ENCODE measurements around the gene GLI3. TPM values are rescaled to one million over a fixed set of nuclear protein-coding genes. Genes with fewer than 3 reads are reported as not detected.

GLI3 gene
- total RNA-seq, 1 experiment from 2014 or later = 45.0 TPM

- no peak overlapping the region for H2BK5ac ChIP-seq (ENCODE audit: insufficient read length, low read length)
- H3K9me3 ChIP-seq (ENCODE audit: control insufficient read depth, low read depth, low read length) = no peaks in the 10 kb centered on the region
- H3K27ac ChIP-seq (ENCODE audit: insufficient read length, low read depth, low read length) = no peak overlapping the region
- no peak overlapping the region for H4K91ac ChIP-seq (ENCODE audit: insufficient read length, low read depth, low read length)
- H3K14ac ChIP-seq (ENCODE audit: insufficient read depth, low read length) = no peak overlapping the region
- Mint-ChIP-seq H3K4me1 (peaks cover 8 to 10% of the 10 kb centered on the region in 2 experiments), H3K27ac (no peak overlapping the region), H3K4me3 (no peak overlapping the region), H3K27me3 (ENCODE audit: low read depth) (no peaks in the 10 kb centered on the region), H3K9me3 (no peaks in the 10 kb centered on the region), H3K36me3 (ENCODE audit: insufficient read depth in 1 of 3, low read depth in 3 of 3) (peaks cover 7 to 27% (median 12%) of the 10 kb centered on the region in 3 experiments; a peak in 6 of 7 replicates)
- no peak overlapping the region for H2BK12ac ChIP-seq (ENCODE audit: insufficient read length, low read depth, low read length)
- no peak overlapping the region for H3K23ac ChIP-seq (ENCODE audit: insufficient read length, low read depth, low read length)
- no peak overlapping the region for H2BK120ac ChIP-seq (ENCODE audit: low read depth, low read length, poor library complexity, severe bottlenecking)
- H3K79me2 ChIP-seq (ENCODE audit: insufficient read depth, low read length) = no peaks in the 10 kb centered on the region
- no peaks in the 10 kb centered on the region for H4K20me1 ChIP-seq (ENCODE audit: control insufficient read depth, insufficient read depth, insufficient read length)
- DNase-seq = no peak
- no peak overlapping the region for H3K18ac ChIP-seq (ENCODE audit: insufficient read length, low read depth, low read length)
- no peak overlapping the region for H2BK15ac ChIP-seq (ENCODE audit: low read depth, low read length)
- H3K4me2 ChIP-seq (ENCODE audit: insufficient read depth, insufficient read length, low read length) = no peak overlapping the region
- no peak overlapping the region for H2AK5ac ChIP-seq (ENCODE audit: insufficient read length, low read length)
- no peaks in the 10 kb centered on the region for H3K4me1 ChIP-seq (ENCODE audit: insufficient read depth, low read length)
- no peak overlapping the region for H3K4ac ChIP-seq (ENCODE audit: low read depth, low read length)
- H2AFZ ChIP-seq (ENCODE audit: low read length) = no peak overlapping the region
- WGBS (ENCODE audit: extremely low coverage, insufficient read length, low lambda C conversion rate) = no CpG with 5 or more reads among the region's 4 CpGs
- no peaks in the 10 kb centered on the region for H3K79me1 ChIP-seq (ENCODE audit: insufficient read depth, low read depth, low read length, poor library complexity, severe bottlenecking)
- no peak overlapping the region for H3T11ph ChIP-seq (ENCODE audit: low read length)
- TF ChIP-seq, protein P1, sequence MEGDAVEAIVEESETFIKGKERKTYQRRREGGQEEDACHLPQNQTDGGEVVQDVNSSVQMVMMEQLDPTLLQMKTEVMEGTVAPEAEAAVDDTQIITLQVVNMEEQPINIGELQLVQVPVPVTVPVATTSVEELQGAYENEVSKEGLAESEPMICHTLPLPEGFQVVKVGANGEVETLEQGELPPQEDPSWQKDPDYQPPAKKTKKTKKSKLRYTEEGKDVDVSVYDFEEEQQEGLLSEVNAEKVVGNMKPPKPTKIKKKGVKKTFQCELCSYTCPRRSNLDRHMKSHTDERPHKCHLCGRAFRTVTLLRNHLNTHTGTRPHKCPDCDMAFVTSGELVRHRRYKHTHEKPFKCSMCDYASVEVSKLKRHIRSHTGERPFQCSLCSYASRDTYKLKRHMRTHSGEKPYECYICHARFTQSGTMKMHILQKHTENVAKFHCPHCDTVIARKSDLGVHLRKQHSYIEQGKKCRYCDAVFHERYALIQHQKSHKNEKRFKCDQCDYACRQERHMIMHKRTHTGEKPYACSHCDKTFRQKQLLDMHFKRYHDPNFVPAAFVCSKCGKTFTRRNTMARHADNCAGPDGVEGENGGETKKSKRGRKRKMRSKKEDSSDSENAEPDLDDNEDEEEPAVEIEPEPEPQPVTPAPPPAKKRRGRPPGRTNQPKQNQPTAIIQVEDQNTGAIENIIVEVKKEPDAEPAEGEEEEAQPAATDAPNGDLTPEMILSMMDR (conservative IDR thresholded peaks at IDR 0.05) = no peak
- H3K23me2 ChIP-seq (ENCODE audit: insufficient read length, low read depth, low read length, poor library complexity, severe bottlenecking) = no peaks in the 10 kb centered on the region
- H3K9ac ChIP-seq (ENCODE audit: extremely low read depth, insufficient read length, low read length) = no peak overlapping the region
- no peaks in the 10 kb centered on the region for H3K27me3 ChIP-seq (ENCODE audit: insufficient read depth, low read length)
- H4K8ac ChIP-seq (replicated peaks; ENCODE audit: insufficient read length, low read depth, low read length) = no peak overlapping the region
- no peak overlapping the region for H2BK20ac ChIP-seq (ENCODE audit: low read depth, low read length, poor library complexity, severe bottlenecking)
- H4K5ac ChIP-seq (ENCODE audit: insufficient read length, low read depth, low read length) = no peak overlapping the region
- H3K56ac ChIP-seq (ENCODE audit: insufficient read length, low read depth, low read length) = no peak overlapping the region
Measured at GRCh38 chr7:41972776-41973175, 264.2 kb downstream of the GLI3 start.
